A673 (cell line): Measurements from ENCODE around the gene SUPT7L. TPM values are rescaled to one million over a fixed set of nuclear protein-coding genes. Genes with fewer than 3 reads are reported as not detected.

ENCODE experiments used
- BruUV-seq: library from RNA; stranded (reverse); fragments of 400-500 nt; replicated peaks from 2 replicates; lab custom pipeline; 2021; lab: Mats Ljungman, UMichigan
- CTCF ChIA-PET: fragments of 300-600 bp; sonication (Branson Sonifier 250); formaldehyde crosslinking; loops from one replicate; lab custom pipeline; 2022; ENCODE audit warnings: antibody characterized with exemption; lab: Charles Lee
- POLR2A ChIA-PET: fragments of 300-600 bp; sonication (Branson Sonifier 250); formaldehyde crosslinking; loops from one replicate; lab custom pipeline; 2022; ENCODE audit warnings: antibody characterized with exemption; ENCODE audit not compliant: low non-redundant PET; lab: Charles Lee
- DNase-seq: peaks from one replicate; pipeline ENCODE4 v3.0.0-alpha.2; 2015; ENCODE audit warnings: low spot score
- H3K27ac ChIP-seq: fragments of 200-600 bp; sonication (generic); 2 replicates; pipeline ENCODE4 v1.5.1; 2016; ENCODE audit warnings: mixed run types, low read depth, mild to moderate bottlenecking, mixed read lengths, antibody characterized with exemption, low read length; ENCODE audit not compliant: poor library complexity, severe bottlenecking
- H3K27me3 ChIP-seq: fragments of 200-600 bp; sonication (generic); replicated peaks from 2 replicates; pipeline ENCODE4 v1.6.1; 2017; ENCODE audit warnings: mixed run types, low read depth, mild to moderate bottlenecking, mixed read lengths, antibody characterized with exemption, low read length; ENCODE audit not compliant: insufficient read depth, poor library complexity
- H3K36me3 ChIP-seq: fragments of 200-600 bp; sonication (generic); 2 replicates; pipeline ENCODE4 v1.6.1; 2016; ENCODE audit warnings: mixed run types, mild to moderate bottlenecking, mixed read lengths, antibody characterized with exemption, low read length; ENCODE audit not compliant: insufficient read depth, poor library complexity, severe bottlenecking
- H3K4me1 ChIP-seq: fragments of 200-600 bp; sonication (generic); 2 replicates; pipeline ENCODE4 v1.6.1; 2017; ENCODE audit warnings: mixed run types, mild to moderate bottlenecking, mixed read lengths, antibody characterized with exemption, low read length; ENCODE audit not compliant: insufficient read depth, poor library complexity, severe bottlenecking
- H3K4me3 ChIP-seq: fragments of 200-600 bp; sonication (generic); 2 replicates; pipeline ENCODE4 v1.5.1; 2016; ENCODE audit warnings: low read depth, mixed run types, mild to moderate bottlenecking, mixed read lengths, low read length; ENCODE audit not compliant: poor library complexity, severe bottlenecking
- H3K9me3 ChIP-seq: fragments of 200-600 bp; sonication (generic); 2 replicates; pipeline ENCODE4 v1.6.1; 2016; ENCODE audit warnings: mixed run types, low read depth, mild to moderate bottlenecking, mixed read lengths, antibody characterized with exemption, low read length; ENCODE audit not compliant: poor library complexity, severe bottlenecking
- EZH2 ChIP-seq: fragments of 200-600 bp; sonication (generic); IDR thresholded peaks from 2 replicates; pipeline ENCODE4 v1.6.1; 2017; ENCODE audit warnings: borderline replicate concordance, low read depth, mild to moderate bottlenecking, mixed read lengths, antibody characterized with exemption, low read length; ENCODE audit not compliant: poor library complexity, severe bottlenecking
- intact Hi-C: fragments of 100-400 bp; cut with micrococcal nuclease; formaldehyde crosslinking; loops from one replicate; pipeline ENCODE4 v1.10.0; 2022; ENCODE audit not compliant: unreplicated experiment
- total RNA-seq: library from RNA; stranded (reverse); gene quantifications from 2 replicates; pipeline ENCODE4 v1.2.3, GENCODE V29; 2021
- TF ChIP-seq, protein P1 (sequence below): fragments of 300-800, 200-600 bp; sonication (generic); conservative IDR thresholded peaks from 2 replicates; pipeline ENCODE4 v1.5.1; 2017; ENCODE audit warnings: low read depth, mild to moderate bottlenecking, antibody characterized with exemption, low read length, moderate library complexity, mixed read lengths

The SUPT7L gene
- total RNA-seq, 1 experiment from 2014 or later, result 33.1 TPM

DNA sequence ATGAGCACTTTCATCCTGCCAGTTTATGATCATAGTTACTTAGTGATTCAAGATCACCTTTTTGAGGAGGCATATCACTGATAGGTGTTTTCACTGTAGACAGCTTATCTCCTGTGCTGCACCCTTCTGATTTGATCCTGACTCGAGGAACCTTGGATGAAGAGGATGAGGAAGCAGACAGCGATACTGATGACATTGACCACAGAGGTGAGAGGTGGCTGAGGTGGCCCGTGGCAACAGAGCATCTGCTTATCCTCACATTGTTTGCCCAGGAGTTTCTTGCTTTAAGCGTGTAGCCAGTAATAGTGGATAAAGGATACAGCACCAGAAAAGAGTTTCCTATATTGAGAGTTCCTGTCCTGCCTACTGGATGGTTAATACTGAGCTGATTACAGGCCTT is 15.7 kb downstream of the SUPT7L start:
- peaks cover 68% of the 10 kb centered on the region for H3K36me3 ChIP-seq
- CTCF ChIA-PET, result no interaction called here
- H3K27me3 ChIP-seq, result no peaks in the 10 kb centered on the region
- H3K4me1 ChIP-seq, result no peaks in the 10 kb centered on the region
- no peak for TF ChIP-seq EZH2
- TF ChIP-seq, protein P1, sequence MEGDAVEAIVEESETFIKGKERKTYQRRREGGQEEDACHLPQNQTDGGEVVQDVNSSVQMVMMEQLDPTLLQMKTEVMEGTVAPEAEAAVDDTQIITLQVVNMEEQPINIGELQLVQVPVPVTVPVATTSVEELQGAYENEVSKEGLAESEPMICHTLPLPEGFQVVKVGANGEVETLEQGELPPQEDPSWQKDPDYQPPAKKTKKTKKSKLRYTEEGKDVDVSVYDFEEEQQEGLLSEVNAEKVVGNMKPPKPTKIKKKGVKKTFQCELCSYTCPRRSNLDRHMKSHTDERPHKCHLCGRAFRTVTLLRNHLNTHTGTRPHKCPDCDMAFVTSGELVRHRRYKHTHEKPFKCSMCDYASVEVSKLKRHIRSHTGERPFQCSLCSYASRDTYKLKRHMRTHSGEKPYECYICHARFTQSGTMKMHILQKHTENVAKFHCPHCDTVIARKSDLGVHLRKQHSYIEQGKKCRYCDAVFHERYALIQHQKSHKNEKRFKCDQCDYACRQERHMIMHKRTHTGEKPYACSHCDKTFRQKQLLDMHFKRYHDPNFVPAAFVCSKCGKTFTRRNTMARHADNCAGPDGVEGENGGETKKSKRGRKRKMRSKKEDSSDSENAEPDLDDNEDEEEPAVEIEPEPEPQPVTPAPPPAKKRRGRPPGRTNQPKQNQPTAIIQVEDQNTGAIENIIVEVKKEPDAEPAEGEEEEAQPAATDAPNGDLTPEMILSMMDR, result no peak
- POLR2A ChIA-PET, result no interaction called here
- H3K9me3 ChIP-seq, result no peaks in the 10 kb centered on the region
- no peak for DNase-seq
- intact Hi-C loops, result no loop called here
- H3K4me3 ChIP-seq, result no peak overlapping the region
- BruUV-seq, result no TSS peak
- H3K27ac ChIP-seq, result no peak overlapping the region

DNA sequence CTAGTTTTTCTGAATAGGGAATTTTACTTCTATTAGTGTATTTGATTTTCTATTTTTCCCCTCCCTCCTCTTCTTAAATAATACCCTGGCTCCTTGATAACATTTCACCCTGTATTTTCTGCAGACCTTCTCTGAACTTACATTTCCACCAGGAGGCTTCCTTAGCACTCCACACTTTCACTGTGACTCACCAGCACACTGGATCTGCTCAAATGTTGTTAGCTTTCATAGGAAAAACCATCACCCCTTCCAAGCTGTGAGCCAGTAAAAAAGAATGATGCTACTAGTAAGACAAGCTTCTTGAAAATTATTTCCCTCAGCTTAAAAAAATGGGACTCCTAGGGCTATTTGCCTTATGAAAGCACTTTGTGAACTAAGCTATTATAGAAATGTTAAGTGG is 16.1 kb downstream of the SUPT7L start:
- H3K4me1 ChIP-seq, result no peaks in the 10 kb centered on the region
- no peak for DNase-seq
- H3K36me3 ChIP-seq, result peaks cover 68% of the 10 kb centered on the region
- no peak overlapping the region for H3K27ac ChIP-seq
- TF ChIP-seq EZH2, result no peak
- TF ChIP-seq, protein P1, result no peak
- ChIA-PET CTCF (no interaction called here), POLR2A (no interaction called here)
- H3K27me3 ChIP-seq, result no peaks in the 10 kb centered on the region
- intact Hi-C loops, result no loop called here
- no TSS peak for BruUV-seq
- H3K9me3 ChIP-seq, result no peaks in the 10 kb centered on the region
- H3K4me3 ChIP-seq, result no peak overlapping the region

DNA sequence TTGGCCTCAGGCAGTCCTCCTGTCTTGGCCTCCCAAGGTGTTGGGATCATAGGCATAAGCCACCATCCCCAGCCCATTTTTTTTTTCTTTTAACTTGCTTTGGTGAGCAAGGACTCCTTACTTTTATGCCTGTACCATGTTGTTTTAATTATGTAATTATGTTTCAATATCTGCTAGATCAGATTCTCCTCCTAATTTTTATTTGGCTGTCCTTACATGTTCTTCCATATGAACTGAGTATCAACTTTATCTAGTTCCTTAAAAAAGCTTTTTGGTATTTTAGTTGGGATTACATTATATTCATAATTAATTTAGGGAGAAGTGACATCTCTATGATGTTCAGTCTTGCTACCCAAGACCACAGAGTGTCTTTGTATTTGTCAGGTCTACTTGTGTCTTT is 18.2 kb downstream of the SUPT7L start:
- no peak overlapping the region for H3K27ac ChIP-seq
- DNase-seq, result no peak
- no peak overlapping the region for H3K4me3 ChIP-seq
- no peaks in the 10 kb centered on the region for H3K27me3 ChIP-seq
- POLR2A ChIA-PET, result no interaction called here
- BruUV-seq, result no TSS peak
- H3K36me3 ChIP-seq, result peaks cover 65% of the 10 kb centered on the region
- TF ChIP-seq EZH2, result no peak
- TF ChIP-seq, protein P1, result no peak
- intact Hi-C loops, result no loop called here
- no peaks in the 10 kb centered on the region for H3K4me1 ChIP-seq
- CTCF ChIA-PET, result no interaction called here
- no peaks in the 10 kb centered on the region for H3K9me3 ChIP-seq
